Right renal pelvis (tissue), 4 donors: ENCODE measurements around the gene RXFP2. TPM values are rescaled to one million over a fixed set of nuclear protein-coding genes. Genes with fewer than 3 reads are reported as not detected.

Source experiments
- DNase-seq, 4 donors: peaks; one replicate each; pipeline ENCODE4 v3.0.0-alpha.2; 2013; ENCODE audit warnings: low read depth in 4 of 4, low spot score in 3 of 4, missing footprints in 1 of 4
- polyA plus RNA-seq, 4 donors: library from polyadenylated mRNA; unstranded; fragments of 120-200 nt; gene quantifications; one replicate each; pipeline ENCODE4 v1.2.1, GENCODE V29; 2013; ENCODE audit not compliant: insufficient read length in 4 of 4

Gene RXFP2
- under 1 TPM; 0.06 to 0.65 (median 0.40) TPM for polyA plus RNA-seq

DNA sequence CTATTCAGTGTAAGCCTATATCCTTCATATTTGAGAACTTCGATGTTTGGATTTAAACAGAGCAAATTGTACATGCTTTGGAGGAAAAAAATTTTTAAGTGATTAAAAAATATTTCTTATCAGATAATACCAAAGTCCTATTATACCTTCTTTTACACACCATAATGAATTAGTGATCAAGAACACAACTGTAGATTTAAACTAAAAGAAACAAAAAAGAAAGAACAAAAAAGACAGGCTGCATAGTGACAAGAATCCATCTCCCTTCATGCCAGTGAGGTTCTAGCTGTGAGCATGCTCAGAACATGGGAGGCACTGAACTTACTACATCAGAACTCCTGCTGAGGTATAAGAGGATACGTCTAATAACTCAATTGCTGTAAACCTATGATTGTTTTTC is at the start of gene RXFP2:
Gene RXFP2, plus strand, starts transcription at position 301 of the 400 bp plus-strand sequence. Its CDS starts 87 bp downstream, at position 388.
- no peak for DNase-seq

GRCh38 chr13:31697290-31697689 is 42.0 kb upstream of the RXFP2 start:
- no peak for DNase-seq

DNA sequence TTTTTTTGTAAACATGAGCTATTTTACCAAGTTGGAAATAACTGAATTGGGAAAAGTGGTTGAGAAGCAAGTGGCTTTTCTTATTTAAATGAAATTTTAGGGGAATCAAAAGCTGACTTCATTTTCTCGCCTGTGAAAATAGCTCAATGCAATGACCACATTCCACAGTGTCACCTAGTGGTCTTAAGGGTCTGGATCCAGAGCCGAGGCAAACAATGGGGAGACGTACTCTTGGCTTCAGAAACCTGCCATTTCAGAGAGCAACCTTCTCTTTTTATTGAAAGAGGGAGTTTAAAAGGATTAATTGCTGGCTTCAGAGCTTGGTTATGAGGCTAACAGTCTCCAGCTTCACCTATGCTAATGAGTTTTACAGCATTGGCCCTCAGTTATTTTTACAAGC is 39.7 kb upstream of the RXFP2 start:
- peak in 1 of 4 donors; percentile 4 for DNase-seq

- no peak for DNase-seq
Measured at GRCh38 chr13:31703780-31704179, 35.5 kb upstream of the RXFP2 start.

DNA sequence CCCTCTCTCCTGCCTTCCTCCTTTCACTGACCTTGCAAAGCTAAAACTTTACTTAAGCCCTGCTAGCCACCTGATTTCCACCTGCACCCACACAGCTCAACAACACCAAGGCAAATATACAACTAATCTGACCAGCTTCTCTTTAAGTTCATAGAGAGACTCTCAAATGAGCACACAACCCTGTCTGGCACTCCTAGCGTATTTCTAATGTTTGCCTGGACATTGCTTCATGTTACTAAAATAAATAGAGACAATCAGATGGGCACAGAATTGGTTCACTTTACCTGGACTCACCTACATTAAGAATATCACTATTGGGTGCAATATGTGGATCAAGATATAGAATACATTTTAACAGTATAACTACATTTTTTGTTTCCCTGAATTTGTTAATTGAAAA is 33.2 kb upstream of the RXFP2 start:
- no peak for DNase-seq

- no peak for DNase-seq
Measured at GRCh38 chr13:31717583-31717982, 21.7 kb upstream of the RXFP2 start.

DNA sequence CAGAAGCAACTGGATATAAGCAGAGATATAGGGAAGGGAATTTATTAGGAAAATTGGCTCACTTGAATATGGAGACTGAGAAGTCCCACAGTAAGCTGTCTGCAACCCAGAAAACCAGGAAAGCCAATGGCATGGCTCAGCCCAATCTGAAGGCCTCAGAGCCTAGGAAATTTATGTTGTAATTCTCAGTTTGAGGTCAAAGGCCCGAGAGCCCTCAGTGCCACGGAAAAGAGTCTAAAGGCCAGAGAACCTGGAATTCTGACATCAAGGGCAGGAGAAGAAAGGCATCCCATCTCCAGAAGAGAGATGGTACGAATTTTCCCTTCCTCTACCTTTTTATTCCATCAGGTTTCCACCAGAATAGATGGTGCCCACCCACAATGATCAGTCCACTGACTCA is 20.1 kb upstream of the RXFP2 start:
- DNase-seq: no peak

GRCh38 chr13:31722673-31723072 is 16.7 kb upstream of the RXFP2 start:
- no peak for DNase-seq

- DNase-seq: no peak
Measured at GRCh38 chr13:31725841-31726240, 13.5 kb upstream of the RXFP2 start.

GRCh38 chr13:31731921-31732320 is 7.4 kb upstream of the RXFP2 start:
- DNase-seq: no peak

DNA sequence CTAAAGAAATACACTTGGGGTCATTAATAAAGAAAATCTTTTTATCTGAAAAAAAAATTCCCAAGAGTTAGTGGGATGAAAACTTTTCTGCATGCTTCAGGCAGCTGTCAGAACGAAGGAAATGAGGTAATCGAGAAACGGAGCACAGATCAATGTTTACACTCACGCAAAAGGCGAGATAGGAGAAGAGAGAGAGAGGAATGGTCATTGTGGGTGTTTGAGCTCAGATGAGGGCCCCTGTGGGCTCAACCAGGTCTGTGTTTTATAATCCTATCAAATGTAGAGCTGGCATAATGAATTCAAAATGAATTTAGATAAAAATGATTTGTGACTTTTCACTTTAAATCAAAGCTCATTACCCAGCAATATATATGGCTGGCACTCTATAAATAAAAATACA is 6.3 kb upstream of the RXFP2 start:
- DNase-seq: no peak

GRCh38 chr13:31733647-31734046 is 5.7 kb upstream of the RXFP2 start:
- no peak for DNase-seq

DNA sequence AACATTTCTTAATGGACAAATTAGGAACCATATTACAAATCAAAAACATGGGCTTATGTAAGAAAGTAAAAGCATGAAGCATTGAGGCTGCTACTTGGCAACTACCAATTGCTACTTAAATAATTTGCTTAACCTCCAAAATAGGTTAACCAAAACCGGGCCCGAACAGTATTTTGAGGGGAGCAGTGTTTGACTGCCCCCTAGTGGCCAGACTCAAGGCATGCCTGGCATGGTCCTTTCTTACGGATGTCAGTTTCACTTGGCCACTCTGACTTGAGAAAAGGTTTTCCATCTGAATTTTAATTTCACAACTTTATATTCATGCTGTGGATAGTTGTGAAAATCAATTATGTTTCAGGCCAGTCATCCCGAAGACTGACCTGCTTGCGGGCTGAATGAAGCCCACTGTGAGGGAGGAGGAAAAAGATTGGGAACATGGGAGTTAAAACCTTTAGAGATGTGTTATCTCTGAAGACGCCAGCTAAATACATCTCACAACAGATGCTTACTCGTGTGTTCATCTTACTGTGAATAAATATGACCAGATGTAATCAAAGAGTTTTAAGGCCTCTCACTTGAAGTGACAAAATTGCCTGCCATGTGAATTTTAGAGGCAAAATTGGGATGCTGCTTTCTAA is 2.9 kb downstream of the RXFP2 start:
- peak; percentile 47 to 67 (median 56) for DNase-seq

DNA sequence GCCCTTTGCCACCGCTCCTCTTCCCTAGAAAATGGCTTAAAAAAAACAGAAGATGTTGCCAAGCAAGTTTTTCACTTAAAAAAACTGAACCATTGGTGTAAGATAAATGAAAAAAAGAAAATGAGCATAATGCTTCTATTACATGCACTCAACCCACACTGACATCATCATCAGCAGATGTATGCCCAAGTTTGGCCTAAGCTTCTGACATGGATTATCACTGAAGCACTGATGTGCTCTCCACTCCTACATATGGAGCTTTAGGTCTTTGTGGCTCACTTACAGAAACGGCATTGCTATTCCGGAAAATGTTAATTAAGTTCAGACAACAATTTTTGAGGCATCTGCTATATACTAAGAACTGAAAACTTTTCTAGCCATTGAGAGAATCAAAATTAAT is 8.0 kb downstream of the RXFP2 start:
- DNase-seq: no peak

- DNase-seq: no peak
Measured at GRCh38 chr13:31747966-31748365, 8.6 kb downstream of the RXFP2 start.

- no peak for DNase-seq
Measured at GRCh38 chr13:31749929-31750328, 10.6 kb downstream of the RXFP2 start.

- no peak for DNase-seq
Measured at GRCh38 chr13:31755211-31755610, 15.9 kb downstream of the RXFP2 start.

DNA sequence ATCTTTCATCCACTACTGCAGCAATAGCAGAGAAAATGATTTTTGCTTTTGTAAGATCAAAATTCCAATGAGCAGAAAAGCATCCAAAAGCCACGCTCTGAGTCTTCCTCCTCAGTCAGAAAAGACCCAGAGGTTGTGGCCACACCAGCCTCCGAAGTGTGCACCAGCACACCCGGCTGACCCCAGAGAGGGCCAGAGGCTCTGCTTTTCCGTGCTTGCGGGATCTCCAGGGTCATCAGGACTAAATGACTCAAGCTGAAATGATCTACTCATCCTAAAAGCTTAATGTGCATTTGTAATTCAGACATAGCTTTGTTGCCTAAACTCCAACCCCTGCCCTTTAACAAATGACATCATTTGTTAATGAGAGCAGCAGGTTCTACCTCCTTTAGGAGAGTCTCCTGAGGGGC is 16.5 kb downstream of the RXFP2 start:
- DNase-seq: no peak

- DNase-seq: no peak
Measured at GRCh38 chr13:31756346-31756745, 17.0 kb downstream of the RXFP2 start.

DNA sequence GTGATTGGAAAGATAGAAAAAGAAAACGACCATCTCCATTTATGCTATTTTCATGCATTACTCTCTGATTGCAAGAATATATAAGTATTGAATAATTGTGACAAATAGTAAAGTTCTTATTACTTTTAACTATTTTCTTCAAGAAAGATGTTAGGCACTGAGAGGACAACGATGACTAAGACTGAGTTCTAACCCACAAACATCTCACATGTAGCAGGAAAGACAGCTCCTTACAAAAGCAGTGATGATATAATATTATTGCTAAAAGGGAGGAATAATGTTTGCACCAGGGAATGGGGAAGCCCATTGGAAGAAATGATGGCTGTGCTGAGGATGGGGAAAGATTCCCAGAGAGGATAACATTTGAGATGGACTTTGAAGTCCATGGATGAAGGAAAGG is 22.6 kb downstream of the RXFP2 start:
- no peak for DNase-seq

GRCh38 chr13:31764556-31764955 is 25.2 kb downstream of the RXFP2 start:
- no peak for DNase-seq

DNA sequence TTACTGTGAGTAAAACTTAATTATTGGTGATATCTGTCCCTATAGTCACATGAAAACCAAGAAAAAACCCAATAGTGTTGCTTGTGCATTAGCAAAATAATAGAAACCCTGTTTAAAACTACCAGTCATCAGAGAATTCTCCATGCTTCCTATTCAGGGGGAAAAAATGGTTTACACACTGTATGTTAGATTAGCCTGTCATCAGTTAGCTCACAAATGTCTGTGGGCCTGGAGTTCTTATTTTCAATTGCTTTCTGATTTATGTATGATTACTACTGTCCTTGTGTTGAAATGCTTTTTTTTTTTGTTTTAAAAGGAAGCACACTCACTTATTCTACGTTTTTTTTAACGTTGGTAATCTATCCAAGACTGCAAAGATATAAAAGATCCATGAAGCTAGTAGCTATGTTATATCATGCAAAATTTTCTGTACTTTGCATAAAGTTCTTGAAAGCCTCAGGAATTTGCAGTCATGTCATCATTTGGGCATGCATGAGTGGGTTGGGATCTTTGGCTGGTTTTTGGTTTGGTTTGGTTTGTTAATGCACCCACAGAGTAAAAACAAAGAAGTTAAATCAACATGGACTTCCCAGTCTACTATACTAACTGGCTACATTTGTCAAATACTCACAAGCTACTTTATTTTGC is 25.9 kb downstream of the RXFP2 start:
- DNase-seq: no peak
